HG03460 (cell line): ENCODE data around the gene ZP1.
A peak's percentile ranks its signal among the peaks of the same experiment; 100 is the strongest.
"Not testable (repeated sequence)": the region's sequence is repeated elsewhere in the genome, so short reads cannot be mapped to it uniquely, and the experiment has no call there.

Experiments
- ATAC-seq: cut with Tn5 transposase; IDR thresholded peaks from one replicate; pipeline ENCODE4 v1.9.1; 2021; ENCODE audit not compliant: unreplicated experiment

The ZP1 gene

DNA sequence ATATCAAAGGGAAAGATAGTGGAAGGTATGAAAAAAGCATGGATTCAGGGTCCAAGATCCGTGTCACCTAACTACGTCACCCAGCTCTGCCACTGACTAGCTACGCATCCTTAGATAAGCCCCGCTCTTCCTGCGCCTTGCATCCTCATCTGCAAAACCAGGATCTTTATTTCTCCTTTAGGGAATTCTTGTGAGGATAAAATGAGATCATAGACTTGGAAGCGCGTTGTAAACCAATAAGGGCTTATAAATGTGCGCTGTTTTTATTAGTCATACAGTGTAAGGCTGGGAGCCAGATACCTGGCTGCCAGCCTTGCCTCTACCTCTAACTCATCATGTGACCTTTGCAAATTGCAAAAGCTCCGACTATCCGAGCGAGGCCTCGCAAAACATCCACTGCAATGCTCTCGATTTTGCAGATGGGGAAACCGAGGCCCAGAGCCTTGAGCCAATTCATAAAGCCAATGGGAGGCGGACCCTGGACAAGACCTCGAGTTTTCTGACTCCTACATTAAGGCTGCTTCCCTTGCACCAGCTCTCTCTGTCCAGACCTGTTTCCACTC is 38.3 kb downstream of the ZP1 start:
- no peak for ATAC-seq

DNA sequence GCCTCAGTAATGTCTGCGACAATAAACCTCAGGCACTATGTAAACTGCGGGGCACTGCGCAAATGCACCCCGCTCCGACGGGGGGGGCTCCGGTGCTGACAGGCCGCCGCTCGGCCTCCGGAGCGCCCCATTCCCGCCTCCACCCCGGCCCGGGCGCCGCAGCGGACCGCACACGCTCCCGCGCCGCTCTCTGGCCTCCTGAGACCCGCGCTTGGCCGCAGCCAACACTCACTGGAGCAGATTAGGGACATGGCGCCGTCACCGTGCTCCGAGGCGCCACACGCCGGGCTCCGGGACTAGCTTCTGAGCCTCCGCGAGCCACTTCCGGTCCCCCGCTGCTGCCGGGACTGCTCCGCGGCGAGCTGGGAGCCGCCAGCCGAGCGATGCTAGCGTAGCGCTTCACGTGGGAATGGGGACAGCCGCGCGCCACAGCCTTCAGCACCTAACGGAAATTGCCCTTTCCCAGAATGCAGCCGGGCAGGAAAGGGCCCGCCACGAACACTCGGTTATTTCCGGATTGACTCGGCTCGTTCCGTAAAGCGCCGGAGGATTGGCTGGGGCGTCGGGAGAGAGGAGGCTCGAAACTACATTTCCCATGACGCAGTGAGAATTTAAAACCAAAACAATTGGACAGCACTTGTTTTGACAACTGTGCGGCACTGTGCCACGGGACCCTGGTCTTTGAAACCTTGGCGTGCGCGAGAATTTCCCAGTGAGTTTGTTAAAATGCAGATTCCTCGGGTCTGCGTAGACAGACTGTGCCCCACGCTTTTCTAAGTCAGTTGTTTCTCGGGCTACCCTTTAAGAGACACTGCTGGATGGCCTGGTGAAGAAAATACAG is 39.0 kb downstream of the ZP1 start, which contains the start of gene PRPF19:
TSS of gene PRPF19 (minus strand) at position 454 of the 841 bp plus-strand sequence. CDS start at position 251, 203 bp downstream.
- peak; percentile 67 for ATAC-seq

DNA sequence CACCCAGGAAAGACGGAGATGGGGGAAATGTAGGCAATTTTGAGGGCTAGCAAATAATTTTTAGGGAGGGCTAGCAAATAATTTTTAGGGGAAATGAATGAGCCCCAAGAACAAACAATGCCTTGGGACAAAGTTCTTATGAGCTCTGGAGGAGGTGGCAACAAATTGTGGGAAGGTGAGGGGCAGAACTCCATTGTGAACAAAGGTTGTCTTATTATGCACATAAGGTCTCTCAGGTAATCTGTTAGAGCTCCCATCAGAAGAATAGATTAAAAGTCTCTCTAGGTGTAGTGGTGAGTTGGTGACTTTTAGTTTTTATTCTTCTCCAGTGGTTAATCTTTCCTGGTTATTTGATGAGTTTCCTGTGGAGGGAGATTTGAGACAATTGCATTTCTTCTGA is 41.5 kb downstream of the ZP1 start:
- ATAC-seq = no peak

- not testable (repeated sequence) for ATAC-seq
Observed at GRCh38 chr11:60909680-60910280, 42.4 kb downstream of the ZP1 start.

DNA sequence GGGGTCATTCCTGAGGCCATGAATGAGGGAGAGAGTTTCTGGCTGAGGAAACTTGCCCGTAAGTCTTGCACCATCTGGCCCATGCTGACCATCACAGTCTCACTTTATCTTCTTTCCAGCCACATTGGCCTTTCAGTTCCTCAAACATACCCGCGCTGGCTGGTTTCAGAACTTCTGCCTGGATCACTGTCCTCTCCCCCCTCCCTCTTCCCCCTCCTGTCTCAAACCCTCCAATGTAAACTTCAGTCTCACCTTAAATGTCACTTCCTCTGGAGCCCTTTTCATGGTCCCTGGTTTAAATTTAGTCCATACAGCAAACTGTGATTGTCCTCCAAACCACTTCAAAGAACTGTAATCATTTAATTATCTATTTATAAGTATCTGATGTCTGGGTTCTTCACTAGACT is 42.9 kb downstream of the ZP1 start:
- ATAC-seq = peak; percentile 32

- no peak for ATAC-seq
Observed at GRCh38 chr11:60910711-60911380, 43.5 kb downstream of the ZP1 start.

DNA sequence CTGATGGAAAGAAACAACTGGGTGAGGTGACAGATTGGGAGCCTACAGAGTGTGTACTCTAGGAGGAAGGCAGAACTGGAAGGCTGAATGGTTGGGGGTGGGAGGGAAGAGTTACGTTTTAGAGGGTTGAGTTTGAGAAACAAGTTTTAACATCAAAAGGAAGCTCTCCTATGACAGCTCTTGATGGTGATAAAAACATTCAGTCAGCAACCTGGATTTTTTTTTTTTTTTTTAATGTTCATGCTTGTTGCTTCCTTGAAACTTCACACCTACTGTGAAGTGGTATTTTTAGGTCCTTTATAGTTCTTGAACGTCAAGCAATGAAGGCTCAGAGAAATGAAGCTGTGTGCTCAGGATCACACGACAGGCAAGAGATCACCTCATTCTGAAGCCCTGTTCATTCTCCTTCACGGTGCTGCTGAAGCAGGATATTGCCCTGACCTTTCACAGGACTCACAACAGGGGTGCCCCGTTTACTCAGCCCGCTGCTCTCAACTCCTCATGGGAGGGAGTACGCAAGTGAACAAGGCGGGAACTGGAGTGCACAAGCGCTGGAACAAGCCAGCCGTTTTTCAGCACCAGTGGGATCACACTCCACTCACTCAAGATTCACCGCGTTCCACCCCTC is 45.0 kb downstream of the ZP1 start:
- no peak for ATAC-seq

DNA sequence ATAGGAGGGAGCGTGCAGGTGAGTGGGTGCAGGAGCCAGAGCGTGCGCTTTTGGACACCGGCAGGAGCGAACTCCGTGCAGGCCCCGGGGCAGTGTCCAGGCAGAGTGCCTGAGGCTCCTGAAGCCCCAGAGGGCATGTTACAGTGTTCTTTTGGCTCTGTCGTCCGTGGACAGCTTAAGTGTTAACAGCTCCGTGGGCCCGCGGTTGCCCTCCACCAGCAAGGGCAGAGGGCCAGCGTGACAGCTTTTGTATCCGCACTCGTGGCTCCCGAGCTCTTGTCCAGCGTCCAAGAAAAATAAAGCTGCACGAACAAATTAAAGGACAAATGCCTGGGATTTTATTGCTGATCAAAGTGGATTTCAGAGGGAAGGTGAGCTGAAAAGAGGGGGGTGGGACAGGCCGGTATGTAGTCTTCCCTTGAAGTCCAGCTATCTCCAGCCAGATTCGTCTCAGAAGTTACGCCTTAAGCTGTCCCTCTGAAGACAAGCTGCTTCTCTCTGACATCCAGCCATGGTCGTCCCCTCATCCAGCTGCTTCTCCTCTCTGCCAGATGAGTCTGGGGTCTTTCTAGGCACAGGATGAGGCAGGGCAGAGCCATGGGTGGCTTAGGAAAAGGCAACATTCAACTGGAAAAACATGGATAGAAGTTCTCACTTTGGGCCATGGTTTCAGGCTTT is 45.6 kb downstream of the ZP1 start:
- no peak for ATAC-seq

DNA sequence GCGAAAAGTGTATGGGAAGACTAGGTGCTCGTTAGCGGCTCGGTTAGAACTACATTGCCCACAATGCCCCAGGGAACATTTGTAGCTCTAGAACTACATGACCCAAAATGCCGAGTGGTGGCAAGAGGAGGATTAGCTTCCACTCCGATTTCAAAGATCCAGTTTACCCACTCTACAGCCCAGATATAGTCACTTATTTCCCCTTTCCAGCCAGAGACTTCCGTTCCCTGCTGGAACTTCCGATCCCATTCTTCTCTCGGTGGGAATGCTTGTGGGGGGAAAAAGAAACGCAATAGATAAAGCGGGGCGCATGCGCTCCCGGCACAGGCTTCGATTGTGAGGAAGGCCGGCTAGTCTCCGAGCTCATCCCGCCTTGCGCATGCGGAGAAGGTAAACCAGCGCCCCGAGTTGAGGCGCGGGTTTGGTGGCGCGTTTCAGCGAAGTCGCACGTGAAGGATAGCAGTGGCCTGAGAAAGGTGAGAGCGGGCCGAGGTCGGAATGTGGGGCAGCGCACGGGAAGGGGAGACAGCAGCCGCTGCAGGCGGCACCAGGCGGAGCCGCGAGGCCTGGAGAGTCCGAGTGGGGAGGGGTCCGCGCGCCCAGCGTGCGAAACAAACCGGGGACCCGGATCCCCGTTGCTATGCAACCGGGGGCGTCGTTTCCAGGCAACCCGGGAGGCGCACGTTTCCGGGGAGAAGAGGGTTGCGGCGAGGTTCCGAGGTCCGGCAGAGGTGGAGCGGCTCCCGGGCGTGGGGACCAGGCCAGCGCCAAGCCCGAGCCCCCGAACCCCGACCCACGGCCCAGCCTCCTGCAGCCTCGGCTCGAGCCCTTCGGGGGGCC is 46.7 kb downstream of the ZP1 start, which contains the start of gene TMEM109:
TSS of gene TMEM109 (plus strand) at position 366 of the 840 bp plus-strand sequence. CDS start 5,536 bp downstream, outside the sequence.
- peak; percentile 38 for ATAC-seq

DNA sequence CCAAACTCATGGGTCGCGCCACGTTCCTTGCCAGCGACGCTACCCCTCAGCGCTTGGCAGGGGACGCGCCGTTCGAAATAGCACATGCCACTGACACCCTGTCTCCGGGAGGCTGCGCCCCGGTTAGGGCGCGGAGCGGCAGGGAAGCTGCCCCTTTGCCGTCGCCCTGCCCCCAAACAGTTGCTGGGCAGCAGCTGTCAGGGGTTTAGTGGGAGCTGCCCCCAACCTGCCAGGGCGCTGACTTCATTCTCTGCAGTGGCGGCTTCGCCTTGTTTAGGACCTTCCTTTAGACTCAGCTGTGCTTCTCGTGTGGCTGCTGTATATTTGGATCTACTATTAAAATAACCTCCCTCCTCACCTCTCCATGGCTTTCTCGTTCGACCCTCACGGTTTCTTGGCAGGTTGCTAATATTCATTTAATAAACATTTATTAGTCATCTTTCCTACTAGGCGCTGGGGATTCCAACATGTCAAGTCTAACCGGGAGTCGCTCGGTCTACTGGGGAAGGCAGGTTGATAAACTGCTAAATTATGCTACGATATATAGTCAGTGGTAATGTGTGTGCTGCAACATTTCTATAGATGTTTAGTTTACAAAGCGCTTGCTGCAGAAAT is 47.4 kb downstream of the ZP1 start:
- peak; percentile 1 for ATAC-seq

GRCh38 chr11:60915248-60915914 is 48.0 kb downstream of the ZP1 start:
- peak; percentile 58 for ATAC-seq

- ATAC-seq = no peak
Observed at GRCh38 chr11:60916669-60917206, 49.4 kb downstream of the ZP1 start.

DNA sequence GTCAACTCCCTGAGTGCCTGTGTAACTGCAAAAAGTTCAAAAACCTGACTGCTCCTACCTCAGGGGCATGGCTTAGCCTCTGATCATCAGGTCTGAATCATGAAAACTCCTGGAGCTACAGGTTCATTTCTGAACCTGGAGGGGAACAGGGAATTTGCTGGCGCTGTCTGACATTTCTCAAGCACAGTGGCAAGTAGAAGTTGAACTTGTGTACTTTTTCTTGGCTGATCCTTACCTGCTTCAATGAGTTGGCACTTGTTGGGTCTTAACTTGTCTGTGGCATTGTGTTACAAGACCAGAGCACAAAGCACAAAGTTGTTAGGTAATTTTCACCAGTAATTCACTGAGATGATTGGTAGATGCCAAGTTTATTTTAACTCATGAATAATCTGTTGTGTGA is 49.9 kb downstream of the ZP1 start:
- ATAC-seq = no peak

DNA sequence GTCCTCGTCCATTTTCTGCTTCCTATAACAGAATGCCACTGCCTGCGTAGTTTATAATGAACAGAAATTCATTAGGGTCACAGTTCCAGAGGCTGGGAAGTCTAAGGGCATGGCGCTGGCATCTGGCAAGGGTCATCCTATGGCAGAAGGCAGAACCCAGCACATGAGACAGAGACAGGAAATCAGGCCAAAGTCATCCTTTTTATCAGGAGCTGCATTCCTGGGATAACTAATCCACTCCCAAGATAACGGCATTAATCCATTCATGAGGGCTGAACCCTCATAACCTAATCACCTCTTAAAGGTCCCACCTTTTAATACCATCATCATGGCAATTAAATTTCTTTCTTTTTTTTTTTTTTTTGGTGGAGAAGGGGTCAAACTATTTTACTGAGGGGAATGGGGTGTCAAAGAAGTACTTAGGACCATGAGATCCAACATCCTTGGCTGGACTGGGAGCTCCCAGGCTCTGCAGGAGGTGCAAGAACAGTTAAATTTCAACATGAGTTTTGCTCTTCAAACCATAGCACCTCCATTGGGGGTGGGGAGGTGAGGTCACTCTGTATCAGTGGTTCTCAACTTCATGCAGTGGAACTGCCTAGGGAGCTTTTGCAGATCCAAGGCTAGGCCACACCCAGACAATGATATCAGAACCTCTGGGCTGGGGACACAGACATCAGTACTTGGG is 51.1 kb downstream of the ZP1 start:
- no peak for ATAC-seq

DNA sequence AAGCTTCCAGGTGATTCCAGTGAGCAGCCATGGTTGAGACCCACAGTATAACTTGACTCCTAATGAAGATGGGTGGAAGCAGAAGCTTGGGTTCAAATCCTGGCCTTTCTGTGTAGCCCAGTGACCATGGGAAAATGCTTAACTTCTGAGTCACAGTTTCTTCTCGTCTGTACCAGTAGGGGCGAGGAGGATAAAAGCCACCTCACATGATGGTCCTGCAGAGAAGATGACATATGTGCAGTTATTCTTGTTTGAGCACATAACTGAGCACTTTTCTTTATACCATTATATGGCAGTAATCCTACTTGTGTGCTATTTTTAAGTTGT is 51.6 kb downstream of the ZP1 start:
- ATAC-seq = no peak

DNA sequence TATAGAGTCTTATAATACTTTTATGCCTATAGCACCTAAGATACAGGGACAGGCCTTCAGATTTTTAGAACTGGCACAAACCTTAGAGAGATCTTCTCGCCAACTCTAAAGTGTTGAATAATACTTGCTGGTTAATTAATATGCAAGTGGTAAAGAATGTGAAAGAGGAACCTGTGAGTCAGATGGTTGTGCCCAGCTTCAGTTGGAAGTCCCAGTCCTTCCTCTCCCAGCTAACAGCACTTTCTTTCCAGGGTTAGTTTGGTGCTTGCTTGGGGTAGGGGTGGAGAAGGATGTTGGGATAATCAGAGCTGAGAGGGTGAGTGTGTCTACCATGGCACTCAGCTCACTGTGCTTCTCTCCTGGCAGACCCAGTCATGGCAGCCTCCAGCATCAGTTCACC is 52.0 kb downstream of the ZP1 start:
- no peak for ATAC-seq

DNA sequence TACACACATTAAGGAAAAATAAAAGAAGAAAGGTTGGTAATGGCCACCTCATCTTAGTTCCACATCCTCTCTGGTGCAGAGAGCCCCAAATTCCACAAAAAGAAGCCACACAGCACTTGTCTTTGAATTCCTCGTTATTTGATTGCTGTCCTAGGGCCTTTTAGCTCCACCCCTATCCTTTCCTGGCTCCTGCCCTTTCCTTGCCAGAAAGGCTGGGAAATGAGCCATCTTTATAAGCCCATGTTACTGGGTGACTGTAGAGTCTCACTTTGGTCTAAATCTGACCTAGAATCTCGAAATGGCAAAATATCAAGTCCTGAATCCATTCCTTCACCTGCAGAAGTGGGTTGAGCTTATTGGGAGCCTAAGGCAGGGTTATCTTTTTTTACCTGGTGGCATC is 52.6 kb downstream of the ZP1 start:
- no peak for ATAC-seq

DNA sequence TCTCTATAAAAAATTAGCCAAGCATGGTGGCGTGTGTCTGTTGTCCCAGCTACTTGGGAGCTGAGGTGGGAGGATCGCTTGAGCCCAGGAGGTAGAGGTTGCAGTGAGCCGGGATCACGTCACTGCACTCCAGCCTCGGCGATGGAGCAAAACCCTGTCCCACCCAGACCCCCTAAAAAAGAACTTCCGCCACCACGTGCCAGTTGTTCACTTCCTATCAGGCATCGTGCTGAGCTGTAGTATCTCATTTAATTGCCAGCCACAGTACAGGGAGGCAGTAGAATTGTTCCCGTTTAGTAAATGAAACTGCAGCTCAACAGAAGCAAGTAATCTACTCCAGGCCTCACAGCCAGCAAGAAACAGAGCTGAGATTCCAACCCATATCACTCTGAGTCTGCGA is 53.9 kb downstream of the ZP1 start:
- ATAC-seq = no peak
